ENCODE measurements around the gene POP7. TPM values are rescaled to one million over a fixed set of nuclear protein-coding genes. Genes with fewer than 3 reads are reported as not detected.
"Not testable (repeated sequence)": the region's sequence is repeated elsewhere in the genome, so short reads cannot be mapped to it uniquely, and the experiment has no call there.

POP7 gene
- total RNA-seq, 1 donor from 2014 or later, result 30.0 TPM

- intact Hi-C loops (cut with micrococcal nuclease), result no loop called here
- no peak for ATAC-seq
- DNase-seq, result no peak
Measured at GRCh38 chr7:100719523-100720278, 13.8 kb downstream of the POP7 start.

- ATAC-seq, result no peak
- no peak for DNase-seq
- intact Hi-C loops (cut with micrococcal nuclease), result no loop called here
Measured at GRCh38 chr7:100720279-100720670, 14.4 kb downstream of the POP7 start, which contains the start of gene EPO. EPO (plus strand) TSS chr7:100720468; CDS start chr7:100720981, 513 bp downstream.

- DNase-seq (no peak), ATAC-seq (no peak)
- intact Hi-C loops (cut with micrococcal nuclease), result no loop called here
Measured at GRCh38 chr7:100720671-100721504, 15.0 kb downstream of the POP7 start.

GRCh38 chr7:100721505-100721812, 15.5 kb downstream of the POP7 start:
- ATAC-seq, result no peak
- intact Hi-C loops (cut with micrococcal nuclease), result no loop called here
- no peak for DNase-seq

- no peak for DNase-seq
- ATAC-seq, result no peak
- intact Hi-C loops (cut with micrococcal nuclease), result no loop called here
Measured at GRCh38 chr7:100722480-100723212, 16.7 kb downstream of the POP7 start.

GRCh38 chr7:100723732-100724275, 17.9 kb downstream of the POP7 start:
- DNase-seq, result no peak
- intact Hi-C loops (cut with micrococcal nuclease), result no loop called here
- no peak for ATAC-seq

- intact Hi-C loops (cut with micrococcal nuclease); DNase-seq; ATAC-seq: not testable (repeated sequence)
Measured at GRCh38 chr7:100724364-100724763, 18.4 kb downstream of the POP7 start.

- intact Hi-C loops (cut with micrococcal nuclease), result no loop called here
- ATAC-seq, result no peak
- no peak for DNase-seq
Measured at GRCh38 chr7:100726996-100727761, 21.3 kb downstream of the POP7 start.

- DNase-seq (no peak), ATAC-seq (no peak)
- intact Hi-C loops (cut with micrococcal nuclease), result no loop called here
Measured at GRCh38 chr7:100728196-100728595, 22.3 kb downstream of the POP7 start.

- DNase-seq (no peak), ATAC-seq (no peak)
- intact Hi-C loops (cut with micrococcal nuclease), result no loop called here
Measured at GRCh38 chr7:100730136-100730800, 24.3 kb downstream of the POP7 start.

GRCh38 chr7:100731937-100732636, 26.2 kb downstream of the POP7 start:
- intact Hi-C loops (cut with micrococcal nuclease), result no loop called here
- DNase-seq (no peak), ATAC-seq (no peak)

- ATAC-seq (no peak), DNase-seq (no peak)
- intact Hi-C loops (cut with micrococcal nuclease), result no loop called here
Measured at GRCh38 chr7:100735730-100736129, 29.8 kb downstream of the POP7 start.

- DNase-seq, result no peak
- no peak for ATAC-seq
- intact Hi-C loops (cut with micrococcal nuclease), result no loop called here
Measured at GRCh38 chr7:100736671-100737070, 30.8 kb downstream of the POP7 start.

- DNase-seq, result no peak
- intact Hi-C loops (cut with micrococcal nuclease), result no loop called here
- no peak for ATAC-seq
Measured at GRCh38 chr7:100739934-100740333, 34.0 kb downstream of the POP7 start.

- intact Hi-C loops (cut with micrococcal nuclease), result no loop called here
- DNase-seq (no peak), ATAC-seq (no peak)
Measured at GRCh38 chr7:100744605-100745004, 38.7 kb downstream of the POP7 start.

GRCh38 chr7:100745184-100745583, 39.3 kb downstream of the POP7 start:
- intact Hi-C loops (cut with micrococcal nuclease), result no loop called here
- peak; percentile 57 for ATAC-seq
- peak; percentile 64 for DNase-seq

- intact Hi-C loops (cut with micrococcal nuclease), result no loop called here
- ATAC-seq, result no peak
- no peak for DNase-seq
Measured at GRCh38 chr7:100752994-100753393, 47.1 kb downstream of the POP7 start.

GRCh38 chr7:100753750-100754149, 47.8 kb downstream of the POP7 start:
- intact Hi-C loops (cut with micrococcal nuclease), result no loop called here
- ATAC-seq (no peak), DNase-seq (no peak)
